HG03469 (cell line): ENCODE results near the gene GYS1.
"Not testable (repeated sequence)": the region's sequence is repeated elsewhere in the genome, so short reads cannot be mapped to it uniquely, and the experiment has no call there.

Experiments
- ATAC-seq: cut with Tn5 transposase; IDR thresholded peaks from one replicate; pipeline ENCODE4 v1.9.1; 2021; ENCODE audit warnings: mild to moderate bottlenecking, moderate library complexity, moderate number of reproducible peaks; ENCODE audit not compliant: unreplicated experiment

GYS1 gene

DNA sequence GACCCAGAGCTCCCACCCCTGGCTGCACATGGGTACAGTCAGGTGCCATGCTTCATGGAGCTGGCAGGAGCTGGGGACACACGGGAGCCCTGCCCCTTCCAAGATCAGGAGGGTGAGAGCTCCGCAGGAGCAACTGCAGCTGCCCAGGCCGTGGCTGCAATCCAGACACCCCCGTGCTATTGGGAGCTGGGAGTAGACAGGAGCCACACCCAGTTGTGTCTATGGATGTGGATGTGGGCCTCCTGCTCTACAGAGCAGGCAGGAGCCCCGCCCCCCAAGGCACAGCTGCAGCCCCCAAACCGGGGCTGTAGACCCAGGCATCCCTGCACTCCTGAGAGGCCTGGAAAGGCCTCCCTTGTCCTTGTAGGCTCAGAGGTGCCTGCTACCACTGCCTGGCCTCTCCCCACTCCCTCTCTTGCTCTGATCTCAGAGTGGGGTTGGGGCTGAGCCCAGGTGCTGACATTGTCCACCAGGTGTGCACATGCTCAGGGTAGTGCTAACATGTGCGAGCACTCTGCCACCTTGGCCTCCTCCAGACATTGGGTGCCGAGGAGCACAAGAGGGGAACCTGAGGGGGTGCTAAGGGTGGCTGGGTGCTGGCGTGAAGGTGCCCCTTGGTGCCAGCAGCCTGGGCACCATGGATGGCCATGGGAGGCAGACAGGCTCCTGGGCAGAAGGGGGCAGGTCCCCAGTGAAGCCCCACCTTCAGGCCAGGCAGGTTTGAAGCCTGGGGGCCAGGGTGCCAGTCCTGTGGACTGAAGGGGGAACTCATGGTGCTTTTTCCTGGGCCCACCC is 46.4 kb downstream of the GYS1 start:
- ATAC-seq = no peak

DNA sequence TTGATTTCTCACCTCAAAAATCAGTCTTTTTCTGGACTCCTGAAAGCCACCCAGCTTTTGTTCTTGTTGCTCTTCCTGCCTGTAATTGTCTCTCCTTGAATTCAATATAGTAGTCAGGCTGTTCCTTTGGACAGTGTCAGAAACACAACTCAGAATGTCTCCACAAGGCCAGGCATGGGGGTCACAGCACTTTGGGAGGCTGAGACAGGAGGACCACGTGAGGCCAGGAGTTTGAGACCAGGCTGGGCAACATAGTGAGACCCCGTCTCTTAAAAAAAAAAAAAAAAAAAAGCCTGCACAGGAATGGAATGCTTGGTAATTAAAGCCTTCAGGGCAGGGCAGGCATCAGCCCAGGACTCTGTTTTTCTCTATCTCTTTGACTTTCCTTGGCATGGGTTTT is 47.3 kb downstream of the GYS1 start:
- no peak for ATAC-seq

DNA sequence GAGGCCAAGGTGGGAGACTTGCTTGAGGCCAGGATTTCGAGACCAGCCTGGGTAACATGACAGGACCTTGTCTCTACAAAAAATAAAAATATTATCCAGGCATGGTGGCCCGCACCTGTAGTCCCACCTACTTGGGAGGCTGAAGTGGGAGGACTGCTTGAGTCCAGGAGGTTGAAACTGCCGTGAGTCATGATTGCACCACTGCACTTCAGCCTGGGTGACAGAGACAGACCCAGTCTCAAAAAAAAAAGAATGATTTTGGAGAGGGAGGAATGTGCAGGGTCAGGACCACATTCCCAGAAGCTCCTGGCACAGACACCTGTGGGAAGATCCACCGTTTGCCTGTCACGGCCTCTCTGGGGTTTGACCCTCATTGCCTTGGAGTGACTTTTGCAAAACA is 47.7 kb downstream of the GYS1 start:
- no peak for ATAC-seq

DNA sequence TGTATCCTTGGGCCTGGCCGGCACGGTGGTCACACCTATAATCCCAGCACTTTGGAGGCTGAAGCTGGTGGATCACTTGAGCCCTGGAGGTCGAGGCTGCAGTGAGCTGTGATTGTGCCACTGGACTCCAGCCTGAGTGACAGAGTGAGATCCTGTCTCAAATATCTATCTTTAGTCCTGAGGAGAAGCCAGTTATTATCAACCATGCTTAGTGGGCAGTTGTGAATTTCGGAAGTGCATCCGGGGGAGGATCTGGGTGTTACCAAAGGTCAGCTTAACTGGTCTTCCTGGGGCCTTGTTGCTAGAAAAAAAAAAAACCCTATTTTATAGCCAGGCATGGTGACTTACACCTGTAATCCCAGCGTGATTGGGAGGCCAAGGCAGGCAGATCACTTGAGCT is 50.0 kb downstream of the GYS1 start:
- no peak for ATAC-seq

DNA sequence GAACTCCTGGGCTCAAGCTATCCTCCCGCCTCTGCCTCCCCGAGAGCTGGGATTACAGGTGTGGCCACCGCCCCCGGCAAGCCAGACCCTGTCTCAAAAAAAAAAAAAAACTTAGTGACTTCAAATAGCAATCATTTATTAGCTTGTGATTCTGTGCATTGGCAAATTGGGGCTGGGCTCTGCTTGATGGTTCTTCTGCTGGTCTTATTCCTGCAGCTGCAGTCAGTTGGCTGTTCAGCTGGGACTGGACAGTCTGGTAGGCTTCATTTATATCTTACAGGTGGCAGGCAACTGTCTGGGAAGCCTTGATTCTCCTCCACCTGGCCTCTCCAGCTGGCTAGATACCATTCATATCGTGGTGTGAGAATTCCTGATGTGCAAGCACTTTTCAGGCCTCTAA is 52.2 kb downstream of the GYS1 start:
- no peak for ATAC-seq

DNA sequence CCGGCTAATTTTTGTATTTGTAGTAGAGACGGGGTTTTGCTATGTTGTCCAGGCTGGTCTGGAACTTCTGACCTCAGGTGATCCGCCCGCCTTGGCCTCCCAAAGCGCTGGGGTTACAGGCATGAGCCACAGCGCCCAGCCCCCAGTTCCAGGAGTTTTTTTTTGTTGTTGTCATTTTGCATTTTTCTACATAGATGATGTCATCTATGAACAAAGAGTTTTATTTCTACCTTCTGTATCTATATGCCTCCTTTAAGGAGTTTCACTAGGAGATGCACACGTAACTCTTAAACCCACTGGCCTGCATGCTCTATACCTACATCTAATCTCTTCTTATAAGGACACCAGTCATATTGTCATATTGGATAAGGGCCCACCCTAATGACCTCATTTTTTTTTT is 54.9 kb downstream of the GYS1 start:
- ATAC-seq = no peak

DNA sequence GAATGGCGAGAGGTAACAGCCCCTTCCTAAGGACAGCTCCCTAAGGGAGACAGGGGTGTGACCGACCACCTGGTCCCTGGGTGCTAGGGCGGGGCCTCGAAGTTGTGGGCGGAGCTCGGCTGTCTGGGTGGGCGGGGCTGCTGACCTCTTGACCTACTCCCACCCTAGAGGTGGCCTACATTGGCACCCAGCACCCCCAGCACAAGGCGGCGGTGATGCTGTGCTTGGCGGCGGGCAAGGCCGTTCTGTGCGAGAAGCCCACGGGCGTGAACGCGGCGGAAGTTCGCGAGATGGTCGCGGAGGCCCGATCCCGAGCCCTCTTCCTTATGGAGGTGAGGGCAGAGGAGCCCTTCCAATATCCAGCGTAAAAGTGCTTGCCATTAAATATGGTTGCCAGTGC is 57.2 kb downstream of the GYS1 start:
- ATAC-seq = no peak

DNA sequence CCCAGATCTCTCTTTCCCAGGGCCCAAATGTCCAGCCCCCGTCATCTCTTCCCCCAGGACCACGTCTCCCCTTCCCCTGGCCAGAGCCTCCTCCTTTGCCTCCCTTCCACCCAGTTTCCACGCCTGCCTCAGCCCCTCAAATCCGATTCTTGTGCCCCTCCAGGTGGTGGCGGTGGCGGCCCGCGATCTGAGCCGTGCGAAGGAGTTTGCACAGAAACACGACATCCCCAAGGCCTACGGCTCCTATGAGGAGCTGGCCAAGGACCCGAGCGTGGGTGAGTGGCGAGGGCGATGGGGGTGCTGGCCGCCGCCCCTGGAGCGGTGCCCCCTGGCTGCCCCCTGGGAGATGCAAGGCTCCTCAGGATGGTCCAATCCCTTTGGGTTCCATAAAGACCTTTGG is 58.3 kb downstream of the GYS1 start:
- no peak for ATAC-seq

DNA sequence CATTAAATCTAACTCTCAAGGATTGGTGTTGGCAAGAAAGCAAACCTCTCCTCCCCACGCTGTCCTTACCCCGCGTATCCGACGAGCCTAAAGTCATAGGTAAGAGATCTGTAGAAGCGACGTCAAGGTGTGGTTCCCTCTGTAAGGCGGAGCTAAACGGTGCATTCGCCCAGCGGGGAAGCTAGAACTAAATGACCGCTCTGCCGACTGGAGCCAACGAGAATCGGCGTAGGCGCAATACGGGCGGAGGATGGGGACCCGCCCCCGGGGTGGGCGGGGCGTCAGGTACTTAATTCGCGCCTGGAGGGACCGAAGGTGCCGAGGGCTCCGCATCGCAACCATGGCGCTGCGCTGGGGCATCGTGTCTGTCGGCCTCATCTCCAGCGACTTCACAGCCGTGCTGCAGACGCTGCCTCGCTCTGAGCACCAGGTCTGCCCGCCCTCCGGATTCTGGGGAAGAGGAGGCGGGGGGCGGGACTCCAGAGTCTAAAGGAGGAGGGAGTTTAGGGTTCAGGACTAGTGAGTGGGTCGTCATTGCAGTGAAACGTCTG is 59.7 kb downstream of the GYS1 start, which contains the start of gene DHDH:
Gene DHDH, plus strand, starts transcription at position 318 of the 551 bp plus-strand sequence. Its CDS starts 23 bp downstream, at position 341.
- ATAC-seq = no peak

DNA sequence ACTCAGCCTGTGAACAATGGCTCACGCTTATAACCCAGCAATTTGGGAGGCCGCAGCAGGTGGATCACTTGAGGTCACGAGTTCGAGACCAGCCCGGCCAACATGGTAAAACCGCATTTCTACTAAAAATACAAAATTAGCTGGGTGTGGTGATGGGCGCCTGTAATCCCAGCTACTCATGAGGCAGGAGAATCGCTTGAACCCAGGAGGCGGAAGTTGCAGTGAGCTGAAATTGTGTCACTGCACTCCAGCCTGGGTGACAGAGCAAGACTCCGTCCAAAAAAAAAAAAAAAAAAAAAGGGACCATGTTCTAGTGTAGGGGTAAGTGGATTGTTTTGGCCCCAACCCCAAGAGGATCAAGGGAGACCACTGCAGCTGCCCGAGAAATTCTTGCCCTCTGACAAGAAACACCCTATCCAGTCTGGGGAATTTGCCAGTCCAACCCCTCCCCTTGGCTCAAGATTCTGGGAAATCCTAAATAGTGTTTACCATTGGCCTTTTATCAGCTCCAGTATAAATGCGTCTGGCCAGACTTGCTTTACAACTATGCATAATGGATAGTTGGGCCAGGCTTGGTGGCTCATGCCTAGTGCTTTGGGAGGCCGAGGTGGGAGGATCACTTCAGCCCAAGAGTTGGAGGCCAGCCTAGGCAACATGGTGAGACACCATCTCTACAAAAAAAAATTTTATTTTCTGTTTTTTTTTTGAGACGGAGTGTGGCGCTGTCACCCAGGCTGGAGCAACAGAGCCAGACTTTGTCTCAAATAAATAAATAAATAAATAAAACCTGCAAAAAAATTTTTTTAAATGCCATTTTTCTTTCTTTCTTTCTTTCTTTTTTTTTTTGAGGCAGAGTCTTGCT is 64.7 kb downstream of the GYS1 start:
- no peak for ATAC-seq

DNA sequence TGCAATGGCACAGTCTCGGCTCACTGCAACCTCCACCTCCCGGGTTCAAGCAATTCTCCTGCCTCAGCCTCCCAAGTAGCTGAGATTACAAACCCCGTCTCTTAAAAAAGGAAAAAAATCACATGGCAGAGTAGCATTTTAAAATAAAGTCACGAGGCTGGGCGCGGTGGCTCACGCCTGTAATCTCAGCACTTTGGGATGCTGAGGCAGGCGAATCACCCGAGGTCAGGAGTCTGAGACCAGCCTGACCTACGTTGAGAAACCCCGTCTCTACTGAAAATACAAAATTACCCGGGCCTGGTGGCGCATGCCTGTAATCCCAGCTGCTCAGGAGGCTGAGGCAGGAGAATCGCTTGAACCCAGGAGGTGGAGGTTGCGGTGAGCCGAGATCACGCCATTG is 65.4 kb downstream of the GYS1 start:
- not testable (repeated sequence) for ATAC-seq

DNA sequence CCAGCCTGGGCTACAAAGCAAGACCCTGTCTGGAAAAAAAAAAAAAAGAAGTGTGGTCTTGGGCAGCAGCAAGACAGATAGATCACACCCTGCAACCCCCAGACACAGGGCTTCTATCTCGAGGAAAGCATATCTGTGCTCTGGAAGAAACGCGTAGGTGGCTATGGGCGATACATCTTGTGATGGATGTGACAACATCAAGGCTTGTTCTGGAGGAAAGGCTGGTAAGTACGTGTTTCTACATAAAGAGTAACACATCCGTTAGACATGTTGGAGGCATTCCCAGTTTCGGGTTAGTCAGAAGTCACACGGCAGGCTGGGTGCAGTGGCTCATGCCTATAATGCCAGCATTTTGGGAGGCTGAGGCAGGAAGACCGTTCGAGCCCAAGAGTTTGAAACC is 66.2 kb downstream of the GYS1 start:
- ATAC-seq = no peak

DNA sequence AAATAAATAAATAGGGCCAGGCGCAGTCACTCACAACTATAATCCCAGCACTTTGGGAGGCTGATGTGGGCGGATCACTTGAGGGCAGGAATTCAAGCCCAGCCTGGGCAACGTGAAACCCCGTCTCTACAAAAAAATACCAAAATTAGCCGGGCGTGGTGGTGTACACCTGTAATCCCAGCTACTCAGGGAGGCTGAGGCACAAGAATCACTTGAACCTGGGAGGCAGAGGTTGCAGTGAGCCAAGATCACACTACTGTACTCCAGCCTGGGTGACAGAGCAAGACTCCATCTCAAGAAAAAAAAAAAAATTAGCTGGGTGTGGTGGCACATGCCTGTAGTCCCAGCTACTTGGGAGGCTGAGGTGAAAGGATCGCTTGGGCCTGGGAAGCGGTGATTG is 67.2 kb downstream of the GYS1 start:
- ATAC-seq = not testable (repeated sequence)

DNA sequence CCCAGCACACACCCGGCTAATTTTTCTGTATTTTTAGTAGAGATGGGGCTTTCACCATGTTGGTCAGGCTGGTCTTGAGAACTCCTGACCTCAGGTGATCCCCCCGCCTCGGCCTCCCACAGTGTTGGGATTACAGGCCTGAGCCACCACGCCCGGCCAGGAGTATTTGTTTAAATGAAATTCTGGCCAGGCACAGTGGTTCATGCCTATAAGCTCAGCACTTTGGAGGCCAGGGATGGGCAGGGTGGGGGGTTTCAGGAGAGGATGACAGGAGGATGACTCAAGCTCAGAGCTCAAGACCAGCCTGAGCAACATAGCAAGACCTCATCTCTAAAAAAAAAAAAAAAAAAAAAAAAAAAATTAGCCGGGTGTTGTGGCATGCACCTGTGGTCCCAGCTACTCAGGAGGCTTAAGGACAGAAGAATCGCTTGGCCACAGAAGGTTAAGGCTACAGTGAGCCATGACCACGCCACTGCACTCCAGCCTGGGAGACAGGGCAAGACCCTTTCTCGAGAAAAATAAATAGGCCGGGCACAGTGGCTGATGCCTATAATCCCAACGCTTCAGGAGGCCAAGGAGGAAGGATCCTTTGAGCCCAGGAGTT is 67.8 kb downstream of the GYS1 start:
- no peak for ATAC-seq

DNA sequence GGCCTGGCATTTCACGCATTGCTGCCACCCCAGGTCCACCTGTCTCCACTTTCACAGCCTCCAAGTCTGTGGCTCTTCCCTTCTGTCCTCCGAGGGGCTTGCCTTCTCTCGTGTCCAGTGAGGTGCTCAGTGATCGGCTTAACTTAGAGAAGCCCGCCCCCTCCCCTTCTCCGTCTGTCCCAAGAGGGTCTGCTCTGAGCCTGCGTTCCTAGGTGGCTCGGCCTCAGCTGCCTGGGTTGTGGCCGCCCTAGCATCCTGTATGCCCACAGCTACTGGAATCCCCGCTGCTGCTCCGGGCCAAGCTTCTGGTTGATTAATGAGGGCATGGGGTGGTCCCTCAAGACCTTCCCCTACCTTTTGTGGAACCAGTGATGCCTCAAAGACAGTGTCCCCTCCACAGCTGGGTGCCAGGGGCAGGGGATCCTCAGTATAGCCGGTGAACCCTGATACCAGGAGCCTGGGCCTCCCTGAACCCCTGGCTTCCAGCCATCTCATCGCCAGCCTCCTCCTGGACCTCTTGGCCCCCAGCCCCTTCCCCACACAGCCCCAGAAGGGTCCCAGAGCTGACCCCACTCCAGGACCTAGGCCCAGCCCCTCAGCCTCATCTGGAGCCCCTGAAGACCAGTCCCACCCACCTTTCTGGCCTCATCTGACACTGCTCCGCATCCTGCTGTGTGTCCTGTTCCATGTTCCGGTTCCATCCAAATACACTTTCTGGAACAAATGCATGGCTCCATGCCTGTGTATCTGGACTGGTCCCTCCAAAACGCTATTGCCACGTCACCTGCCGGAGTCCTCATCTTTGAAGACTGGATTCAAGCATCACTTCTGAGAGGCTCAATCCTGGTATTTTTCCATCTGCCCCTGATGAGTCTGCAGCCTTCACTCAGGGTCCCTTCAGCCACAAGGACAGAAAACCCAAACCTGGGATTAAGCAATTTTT is 70.3 kb downstream of the GYS1 start:
- no peak for ATAC-seq

DNA sequence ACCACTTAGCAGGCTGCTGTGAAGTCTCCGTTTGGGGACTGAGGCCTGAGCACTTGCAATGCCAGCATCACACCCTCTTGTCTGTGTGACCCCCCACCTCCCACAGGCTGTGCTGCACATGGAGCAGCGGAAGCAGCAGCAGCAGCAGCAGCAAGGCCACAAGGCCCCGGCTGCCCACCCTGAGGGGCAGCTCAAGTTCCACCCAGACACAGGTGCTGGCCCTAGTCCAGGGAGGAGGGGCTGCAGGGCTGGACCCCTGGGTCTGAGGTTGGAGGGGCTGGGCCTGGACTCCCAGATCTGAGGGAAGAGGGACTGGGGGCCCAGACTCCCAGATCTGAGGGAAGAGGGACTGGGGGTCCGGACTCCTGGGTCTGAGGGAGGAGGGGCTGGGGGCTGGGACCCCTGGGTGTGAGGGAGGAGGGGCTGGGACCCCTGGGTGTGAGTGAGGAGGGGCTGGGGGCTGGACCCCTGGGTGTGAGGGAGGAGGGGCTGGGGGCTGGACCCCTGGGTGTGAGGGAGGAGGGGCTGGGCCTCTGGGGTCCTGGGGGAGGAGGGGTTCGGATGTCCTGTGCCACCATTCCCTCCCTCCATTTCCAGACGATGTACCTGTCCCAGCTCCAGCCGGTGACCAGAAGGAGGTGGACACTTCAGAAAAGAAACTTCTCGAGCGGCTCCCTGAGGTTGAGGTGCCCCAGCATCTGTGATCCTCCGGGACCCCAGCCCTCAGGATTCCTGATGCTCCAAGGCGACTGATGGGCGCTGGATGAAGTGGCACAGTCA is 71.2 kb downstream of the GYS1 start:
- ATAC-seq = no peak

DNA sequence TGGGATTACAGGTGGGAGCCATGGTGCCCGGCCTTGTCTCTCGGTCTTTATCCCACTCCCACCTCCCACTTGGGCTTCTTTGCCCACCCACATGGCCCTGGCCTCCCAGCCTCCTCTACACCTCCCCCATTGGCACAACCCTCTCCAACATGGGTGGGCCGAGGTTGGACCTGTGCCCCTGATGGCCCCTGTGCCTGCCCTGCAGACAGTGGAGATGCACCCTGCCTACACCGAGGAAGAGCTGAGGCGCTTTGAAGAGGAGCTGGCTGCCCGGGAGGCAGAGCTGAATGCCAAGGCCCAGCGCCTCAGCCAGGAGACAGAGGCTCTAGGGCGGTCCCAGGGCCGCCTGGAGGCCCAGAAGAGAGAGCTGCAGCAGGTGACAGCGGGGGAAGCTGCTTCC is 72.2 kb downstream of the GYS1 start:
- ATAC-seq = no peak

DNA sequence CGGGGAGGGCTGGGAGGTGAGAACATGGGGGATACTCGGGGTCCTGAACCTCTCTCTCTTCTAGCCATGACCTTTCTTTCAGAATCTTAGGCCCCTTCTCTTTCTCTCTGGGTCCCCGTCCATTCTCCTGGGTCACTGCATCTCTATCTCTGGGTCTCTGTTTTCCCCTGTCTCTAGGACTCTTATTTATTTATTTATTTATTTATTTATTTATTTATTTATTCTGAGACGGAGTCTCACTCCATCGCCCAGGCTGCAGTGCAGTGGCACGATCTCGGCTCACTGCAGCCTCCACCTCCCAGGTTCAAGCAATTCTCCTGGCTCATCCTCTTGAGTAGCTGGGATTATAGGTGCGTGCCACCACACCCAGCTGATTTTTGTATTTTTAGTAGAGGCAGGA is 73.8 kb downstream of the GYS1 start:
- not testable (repeated sequence) for ATAC-seq

DNA sequence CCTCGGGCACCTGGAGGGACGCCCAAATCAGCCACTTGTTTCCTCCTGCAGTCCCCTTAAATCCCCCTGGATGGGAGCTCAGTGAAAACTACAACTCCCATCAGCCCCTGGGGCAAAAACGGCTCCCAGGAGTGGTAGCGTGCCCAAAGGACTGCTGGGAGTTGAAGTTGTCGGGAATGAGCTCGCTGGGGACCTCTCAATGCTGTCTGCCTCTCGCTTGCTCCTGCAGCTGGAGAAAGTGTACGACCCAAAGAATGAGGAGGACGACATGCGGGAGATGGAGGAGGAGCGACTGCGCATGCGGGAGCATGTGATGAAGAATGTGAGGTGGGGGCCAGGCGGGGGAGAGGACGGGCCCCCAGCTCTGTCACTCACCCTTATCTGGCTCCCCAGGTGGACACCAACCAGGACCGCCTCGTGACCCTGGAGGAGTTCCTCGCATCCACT is 74.3 kb downstream of the GYS1 start:
- no peak for ATAC-seq
